Measurements from ENCODE around the gene MAP3K5.

GRCh38 chr6:136641873-136642465 is 150.3 kb downstream of the MAP3K5 start:
- TF ChIP-seq TAF1 (IDR thresholded peaks at IDR 0.05; ENCODE audit: borderline replicate concordance, insufficient read depth, low read length): no peak
- TF ChIP-seq POLR2AphosphoS5 (IDR thresholded peaks at IDR 0.05; ENCODE audit: low read depth, low read length): no peak
- no peak for TF ChIP-seq FOXP2 (optimal IDR thresholded peaks at IDR 0.05; ENCODE audit: borderline replicate concordance, extremely low read depth, extremely low read length, insufficient read depth)
- TF ChIP-seq SIN3A (IDR thresholded peaks at IDR 0.05; ENCODE audit: borderline replicate concordance, insufficient read depth, low read length): no peak
- TF ChIP-seq, protein P1, sequence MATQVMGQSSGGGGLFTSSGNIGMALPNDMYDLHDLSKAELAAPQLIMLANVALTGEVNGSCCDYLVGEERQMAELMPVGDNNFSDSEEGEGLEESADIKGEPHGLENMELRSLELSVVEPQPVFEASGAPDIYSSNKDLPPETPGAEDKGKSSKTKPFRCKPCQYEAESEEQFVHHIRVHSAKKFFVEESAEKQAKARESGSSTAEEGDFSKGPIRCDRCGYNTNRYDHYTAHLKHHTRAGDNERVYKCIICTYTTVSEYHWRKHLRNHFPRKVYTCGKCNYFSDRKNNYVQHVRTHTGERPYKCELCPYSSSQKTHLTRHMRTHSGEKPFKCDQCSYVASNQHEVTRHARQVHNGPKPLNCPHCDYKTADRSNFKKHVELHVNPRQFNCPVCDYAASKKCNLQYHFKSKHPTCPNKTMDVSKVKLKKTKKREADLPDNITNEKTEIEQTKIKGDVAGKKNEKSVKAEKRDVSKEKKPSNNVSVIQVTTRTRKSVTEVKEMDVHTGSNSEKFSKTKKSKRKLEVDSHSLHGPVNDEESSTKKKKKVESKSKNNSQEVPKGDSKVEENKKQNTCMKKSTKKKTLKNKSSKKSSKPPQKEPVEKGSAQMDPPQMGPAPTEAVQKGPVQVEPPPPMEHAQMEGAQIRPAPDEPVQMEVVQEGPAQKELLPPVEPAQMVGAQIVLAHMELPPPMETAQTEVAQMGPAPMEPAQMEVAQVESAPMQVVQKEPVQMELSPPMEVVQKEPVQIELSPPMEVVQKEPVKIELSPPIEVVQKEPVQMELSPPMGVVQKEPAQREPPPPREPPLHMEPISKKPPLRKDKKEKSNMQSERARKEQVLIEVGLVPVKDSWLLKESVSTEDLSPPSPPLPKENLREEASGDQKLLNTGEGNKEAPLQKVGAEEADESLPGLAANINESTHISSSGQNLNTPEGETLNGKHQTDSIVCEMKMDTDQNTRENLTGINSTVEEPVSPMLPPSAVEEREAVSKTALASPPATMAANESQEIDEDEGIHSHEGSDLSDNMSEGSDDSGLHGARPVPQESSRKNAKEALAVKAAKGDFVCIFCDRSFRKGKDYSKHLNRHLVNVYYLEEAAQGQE (IDR thresholded peaks at IDR 0.05; ENCODE audit: insufficient read depth in 1 of 2, low read depth in 2 of 2, low read length in 2 of 2): no peak
